Fibroblast of skin of right quadriceps (primary cell): ENCODE measurements around the gene PRKCA.
"Not testable (repeated sequence)": the region's sequence is repeated elsewhere in the genome, so short reads cannot be mapped to it uniquely, and the experiment has no call there.

ENCODE experiments used
- DNase-seq: peaks from one replicate; pipeline ENCODE4 v3.0.0-alpha.2; 2013

PRKCA gene

GRCh38 chr17:66702106-66702936 lies 399.9 kb downstream of the PRKCA start:
- DNase-seq: peak; percentile 13

- no peak for DNase-seq
These were observed 402.6 kb downstream of the PRKCA start for GRCh38 chr17:66704858-66705520.

GRCh38 chr17:66706851-66707450 lies 404.5 kb downstream of the PRKCA start:
- no peak for DNase-seq

GRCh38 chr17:66711401-66711800 lies 409.0 kb downstream of the PRKCA start:
- no peak for DNase-seq

- no peak for DNase-seq
These were observed 409.5 kb downstream of the PRKCA start for GRCh38 chr17:66711881-66712321.

GRCh38 chr17:66712453-66712852 lies 410.0 kb downstream of the PRKCA start:
- no peak for DNase-seq

- DNase-seq: not testable (repeated sequence)
These were observed 410.7 kb downstream of the PRKCA start for GRCh38 chr17:66713021-66713532.

- DNase-seq: no peak
These were observed 411.2 kb downstream of the PRKCA start for GRCh38 chr17:66713533-66714042.

GRCh38 chr17:66714046-66715023 lies 411.9 kb downstream of the PRKCA start:
- no peak for DNase-seq

GRCh38 chr17:66715076-66715675 lies 412.8 kb downstream of the PRKCA start:
- DNase-seq: no peak

GRCh38 chr17:66715745-66716156 lies 413.3 kb downstream of the PRKCA start:
- DNase-seq: peak; percentile 55

GRCh38 chr17:66716236-66717026 lies 414.0 kb downstream of the PRKCA start:
- peak; percentile 35 for DNase-seq

GRCh38 chr17:66717641-66718058 lies 415.2 kb downstream of the PRKCA start:
- DNase-seq: peak; percentile 10

GRCh38 chr17:66720027-66720426 lies 417.6 kb downstream of the PRKCA start:
- no peak for DNase-seq

GRCh38 chr17:66720567-66720966 lies 418.2 kb downstream of the PRKCA start:
- DNase-seq: no peak

GRCh38 chr17:66722341-66722740 lies 419.9 kb downstream of the PRKCA start:
- DNase-seq: no peak

- DNase-seq: peak; percentile 51
These were observed 422.3 kb downstream of the PRKCA start for GRCh38 chr17:66724581-66725341.

GRCh38 chr17:66725438-66725837 lies 423.0 kb downstream of the PRKCA start:
- not testable (repeated sequence) for DNase-seq

- DNase-seq: no peak
These were observed 423.5 kb downstream of the PRKCA start for GRCh38 chr17:66725956-66726355.

GRCh38 chr17:66726371-66726770 lies 424.0 kb downstream of the PRKCA start:
- DNase-seq: no peak
